Stimulated activated CD8-positive, alpha-beta memory T cell treated with anti-CD3 and anti-CD28 coated beads, Interleukin-12 subunit alpha, Interleukin-12 subunit beta, amount 100 ng/mL, for 24 hours (primary cell): ENCODE data around the gene RHOC.
A peak's percentile ranks its signal among the peaks of the same experiment; 100 is the strongest.

Experiments
- DNase-seq: peaks from one replicate; pipeline ENCODE4 v3.0.0-alpha.2; 2020; ENCODE audit errors: extremely low read depth

Gene RHOC

GRCh38 chr1:112717263-112717873, 10.4 kb upstream of the RHOC start:
- no peak for DNase-seq

GRCh38 chr1:112716133-112716720, 9.3 kb upstream of the RHOC start:
- DNase-seq: no peak

- DNase-seq: peak; percentile 83
These were observed 8.5 kb upstream of the RHOC start, which contains the start of gene PPM1J for GRCh38 chr1:112715264-112716053. PPM1J (minus strand) TSS chr1:112715332; CDS start chr1:112715301, 31 bp downstream.

GRCh38 chr1:112714313-112715263, 7.7 kb upstream of the RHOC start:
- no peak for DNase-seq

- no peak for DNase-seq
These were observed 6.8 kb upstream of the RHOC start for GRCh38 chr1:112713466-112714312.

- no peak for DNase-seq
These were observed 5.8 kb upstream of the RHOC start for GRCh38 chr1:112712701-112713128.

GRCh38 chr1:112712191-112712590, 5.3 kb upstream of the RHOC start:
- DNase-seq: no peak

GRCh38 chr1:112711670-112712069, 4.7 kb upstream of the RHOC start:
- no peak for DNase-seq

- DNase-seq: no peak
These were observed 4.1 kb upstream of the RHOC start for GRCh38 chr1:112711041-112711440.

GRCh38 chr1:112710586-112710985, 3.7 kb upstream of the RHOC start:
- no peak for DNase-seq

- no peak for DNase-seq
These were observed 3.2 kb upstream of the RHOC start for GRCh38 chr1:112710159-112710558.

- DNase-seq: no peak
These were observed 1.6 kb upstream of the RHOC start for GRCh38 chr1:112708489-112708888.

- DNase-seq: no peak
These were observed 1.1 kb upstream of the RHOC start for GRCh38 chr1:112708002-112708448.

- DNase-seq: no peak
These were observed 484 bp upstream of the RHOC start for GRCh38 chr1:112707221-112708001.

- no peak for DNase-seq
These were observed 1.8 kb downstream of the RHOC start for GRCh38 chr1:112704934-112705627.

GRCh38 chr1:112704391-112704933, 2.5 kb downstream of the RHOC start:
- no peak for DNase-seq

- DNase-seq: no peak
These were observed 3.2 kb downstream of the RHOC start for GRCh38 chr1:112703706-112704105.

GRCh38 chr1:112702420-112703261, 4.3 kb downstream of the RHOC start:
- DNase-seq: no peak
